CD4-positive, alpha-beta T cell treated with Interleukin-17A for 4 hours (primary cell): ENCODE data around the gene DLG2.
"Not testable (repeated sequence)": the region's sequence is repeated elsewhere in the genome, so short reads cannot be mapped to it uniquely, and the experiment has no call there.

Experiments
- DNase-seq: peaks from one replicate; pipeline ENCODE4 v3.0.0-alpha.2; 2020; ENCODE audit warnings: mixed read lengths

DLG2 gene

GRCh38 chr11:85438328-85438727, 188.8 kb downstream of the DLG2 start:
- DNase-seq, result no peak

- no peak for DNase-seq
Measured at GRCh38 chr11:85431319-85431718, 195.8 kb downstream of the DLG2 start.

- no peak for DNase-seq
Measured at GRCh38 chr11:85423794-85424193, 203.3 kb downstream of the DLG2 start.

GRCh38 chr11:85423316-85423715, 203.8 kb downstream of the DLG2 start:
- no peak for DNase-seq

GRCh38 chr11:85414175-85414574, 213.0 kb downstream of the DLG2 start:
- DNase-seq, result no peak

GRCh38 chr11:85407648-85408047, 219.5 kb downstream of the DLG2 start:
- DNase-seq, result no peak

GRCh38 chr11:85406841-85407240, 220.3 kb downstream of the DLG2 start:
- no peak for DNase-seq

GRCh38 chr11:85406316-85406715, 220.8 kb downstream of the DLG2 start:
- no peak for DNase-seq

GRCh38 chr11:85395515-85396055, 231.6 kb downstream of the DLG2 start:
- DNase-seq, result not testable (repeated sequence)

- no peak for DNase-seq
Measured at GRCh38 chr11:85394283-85394682, 232.9 kb downstream of the DLG2 start.

- DNase-seq, result no peak
Measured at GRCh38 chr11:85391141-85391540, 236.0 kb downstream of the DLG2 start.

GRCh38 chr11:85385547-85385946, 241.6 kb downstream of the DLG2 start:
- DNase-seq, result no peak

GRCh38 chr11:85385111-85385510, 242.0 kb downstream of the DLG2 start:
- no peak for DNase-seq

GRCh38 chr11:85379066-85379465, 248.1 kb downstream of the DLG2 start:
- no peak for DNase-seq

GRCh38 chr11:85377901-85378300, 249.2 kb downstream of the DLG2 start:
- DNase-seq, result no peak

GRCh38 chr11:85359859-85360258, 267.3 kb downstream of the DLG2 start:
- DNase-seq, result no peak

GRCh38 chr11:85355921-85356320, 271.2 kb downstream of the DLG2 start:
- no peak for DNase-seq

- not testable (repeated sequence) for DNase-seq
Measured at GRCh38 chr11:85349539-85349938, 277.6 kb downstream of the DLG2 start.

- no peak for DNase-seq
Measured at GRCh38 chr11:85348945-85349344, 278.2 kb downstream of the DLG2 start.

- no peak for DNase-seq
Measured at GRCh38 chr11:85347291-85347690, 279.9 kb downstream of the DLG2 start.

GRCh38 chr11:85346484-85346883, 280.7 kb downstream of the DLG2 start:
- DNase-seq, result no peak

GRCh38 chr11:85340846-85341245, 286.3 kb downstream of the DLG2 start:
- not testable (repeated sequence) for DNase-seq

GRCh38 chr11:85318573-85318972, 308.6 kb downstream of the DLG2 start:
- no peak for DNase-seq

GRCh38 chr11:85316967-85317366, 310.2 kb downstream of the DLG2 start:
- DNase-seq, result no peak

- DNase-seq, result no peak
Measured at GRCh38 chr11:85313741-85314140, 313.4 kb downstream of the DLG2 start.

- no peak for DNase-seq
Measured at GRCh38 chr11:85310479-85310878, 316.7 kb downstream of the DLG2 start.
